GM12878 (cell line): Measurements from ENCODE around the gene PACS1. TPM values are rescaled to one million over a fixed set of nuclear protein-coding genes. Genes with fewer than 3 reads are reported as not detected.
A peak's percentile ranks its signal among the peaks of the same experiment; 100 is the strongest.

ENCODE experiments used
- ATAC-seq: fragments of 200-7000 bp; cut with Tn5 transposase; 3 replicates; pipeline ENCODE4 v1.9.1; 2020; ENCODE audit warnings: mild to moderate bottlenecking, moderate library complexity
- BruUV-seq: library from RNA; stranded (reverse); fragments of 400-500 nt; replicated peaks from 2 replicates; lab custom pipeline; 2021; lab: Mats Ljungman, UMichigan
- CTCF ChIA-PET: fragments of 300-600 bp; sonication (Branson Sonifier 250); formaldehyde crosslinking; extraction: SDS; loops from one replicate; lab custom pipeline; 2021; ENCODE audit warnings: inconsistent platforms; lab: Yijun Ruan, JAX
- POLR2A ChIA-PET: fragments of 350-600 bp; formaldehyde crosslinking; extraction: SDS; loops from one replicate; lab custom pipeline; 2021; ENCODE audit warnings: inconsistent platforms; lab: Charles Lee
- RAD21 ChIA-PET: fragments of 300-600 bp; sonication (Branson Sonifier 250); formaldehyde crosslinking; loops from one replicate; lab custom pipeline; 2023; ENCODE audit warnings: antibody characterized with exemption; ENCODE audit not compliant: unreplicated experiment; lab: Charles Lee
- SMC1A ChIA-PET: fragments of 300-600 bp; sonication (Branson Sonifier 250); formaldehyde crosslinking; loops from one replicate; lab custom pipeline; 2023; ENCODE audit not compliant: unreplicated experiment, uncharacterized antibody; lab: Charles Lee
- DNase-seq: peaks from one replicate; pipeline ENCODE4 v3.0.0-alpha.2; 2011; ENCODE audit warnings: low read depth, low spot score
- FAIRE-seq: peaks from 3 replicates; lab custom pipeline; 2011; peaks lifted over from hg19 to GRCh38; lab: Jason Lieb, UNC
- H2AFZ ChIP-seq: 2 replicates; pipeline ENCODE4 v1.6.0; 2011; ENCODE audit warnings: low read depth, low read length, control low read depth; ENCODE audit not compliant: control insufficient read depth
- H3K27ac ChIP-seq: 2 replicates; pipeline ENCODE4 v1.5.1; 2011; ENCODE audit warnings: control low read depth; ENCODE audit not compliant: control insufficient read depth, insufficient read depth
- H3K27me3 ChIP-seq, 2 experiments: replicated peaks in 1 of 2; 2 replicates each; pipeline versions ENCODE4 v1.6.0 to v1.6.1; 2011; ENCODE audit warnings: low read length in 1 of 2; ENCODE audit not compliant: control insufficient read depth in 2 of 2, insufficient read depth in 2 of 2
- H3K36me3 ChIP-seq, 2 experiments: 2 replicates each; pipeline ENCODE4 v1.5.1; 2011; ENCODE audit warnings: low read length in 1 of 2; ENCODE audit not compliant: control insufficient read depth in 2 of 2, insufficient read depth in 2 of 2
- H3K4me1 ChIP-seq: 2 replicates; pipeline ENCODE4 v1.6.1; 2011; ENCODE audit warnings: mild to moderate bottlenecking, low read length, moderate library complexity, mixed read lengths; ENCODE audit not compliant: control insufficient read depth, insufficient read depth
- H3K4me2 ChIP-seq: 2 replicates; pipeline ENCODE4 v1.6.0; 2011; ENCODE audit warnings: control low read depth; ENCODE audit not compliant: control insufficient read depth, insufficient read depth
- H3K4me3 ChIP-seq: fragments of 200-600 bp; sonication (generic); 2 replicates; pipeline ENCODE4 v1.5.1; 2016
- H3K79me2 ChIP-seq: 2 replicates; pipeline ENCODE4 v1.6.0; 2011; ENCODE audit warnings: low read length; ENCODE audit not compliant: control insufficient read depth, insufficient read depth
- H3K9ac ChIP-seq: 2 replicates; pipeline ENCODE4 v1.8.0; 2011; ENCODE audit warnings: low read length, control low read depth, mixed read lengths; ENCODE audit not compliant: control insufficient read depth, insufficient read depth
- H3K9me3 ChIP-seq: replicated peaks from 3 replicates; pipeline ENCODE4 v1.5.1; 2011; ENCODE audit warnings: mild to moderate bottlenecking, low read length; ENCODE audit not compliant: control insufficient read depth, insufficient read depth
- H4K20me1 ChIP-seq: 2 replicates; pipeline ENCODE4 v1.6.0; 2011; ENCODE audit not compliant: control insufficient read depth, insufficient read depth
- BCL3 ChIP-seq: IDR thresholded peaks from 2 replicates; pipeline ENCODE4 v1.6.1; 2011; ENCODE audit warnings: borderline replicate concordance, low read depth, mild to moderate bottlenecking, moderate library complexity, low read length; ENCODE audit not compliant: insufficient read depth, poor library complexity, severe bottlenecking
- CTCF ChIP-seq, 3 experiments: IDR thresholded peaks in 2 of 3; conservative IDR thresholded peaks in 1 of 3; 2 replicates each; pipeline ENCODE4 v1.5.1; 2011; ENCODE audit warnings: low read depth in 3 of 3, low read length in 3 of 3, mild to moderate bottlenecking in 3 of 3, control low read depth in 2 of 3, moderate library complexity in 2 of 3, inconsistent platforms in 1 of 3, mixed read lengths in 1 of 3; ENCODE audit not compliant: control insufficient read depth in 2 of 3, insufficient read depth in 1 of 3; ENCODE audit errors: extremely low read depth in 1 of 3
- NR2C2 ChIP-seq: IDR thresholded peaks from 2 replicates; pipeline ENCODE4 v1.6.1; 2011; ENCODE audit warnings: borderline replicate concordance, low read depth; ENCODE audit not compliant: control insufficient read depth, insufficient read length
- SREBF1 ChIP-seq: IDR thresholded peaks from 2 replicates; pipeline ENCODE4 v1.6.1; 2012; ENCODE audit warnings: mild to moderate bottlenecking, low read length
- WGBS: methylation state at CpG from one replicate; pipeline ENCODE4 v1.1.6; 2016; ENCODE audit warnings: low lambda C conversion rate; ENCODE audit not compliant: insufficient replicate concordance, insufficient coverage; ENCODE audit errors: missing lambda C conversion rate; 5-methylcytosine and 5-hydroxymethylcytosine counted together
- in situ Hi-C: fragments of 300-500 bp; cut with MboI; formaldehyde crosslinking; loops from 9 replicates; pipeline ENCODE4 v1.14.3; 2018; ENCODE audit warnings: mixed read lengths
- intact Hi-C: fragments of 100-400 bp; cut with micrococcal nuclease; formaldehyde crosslinking; loops from one replicate; pipeline ENCODE4 v1.14.2; 2022; ENCODE audit not compliant: unreplicated experiment
- polyA plus RNA-seq, 11 experiments: library from polyadenylated mRNA; depleted of rRNA in 4 of 11; unstranded in 6 of 11; stranded (reverse) in 5 of 11; fragments of >200 nt; fragmentation: Nextera tagmentation in 4 of 11; fragmentation: Illumina TruSeq in 1 of 11; extraction: Ambion mirVana in 4 of 11; extraction: Trizol in 1 of 11; gene quantifications; 1 replicate in 1 of 11; 2 replicates in 10 of 11; pipeline versions ENCODE4 v1.2.1 to v1.2.3, GENCODE V29; 2011 to 2016; ENCODE audit warnings: inconsistent platforms in 2 of 11, missing spikeins in 2 of 11, low read depth in 1 of 11
- total RNA-seq, 4 experiments: library from RNA; depleted of rRNA in 3 of 4; stranded (reverse); fragments of >200 nt in 3 of 4; fragmentation: Illumina TruSeq in 1 of 4; extraction: Trizol in 1 of 4; gene quantifications; 2 replicates each; pipeline versions ENCODE4 v1.2.1 to v1.2.3, GENCODE V29; 2013 to 2021

Gene PACS1
- total and polyA plus RNA-seq, 10 of the 15 experiments (the other 5 are each of a cell fraction or from before 2014, with no cell fraction given), result 1.1 to 74.3 (median 17.9) TPM

- H2AFZ ChIP-seq, result no peak overlapping the region
- peaks cover 7% of the 10 kb centered on the region for H3K4me1 ChIP-seq
- TF ChIP-seq SREBF1 (no peak), BCL3 (peak; percentile 27)
- TF ChIP-seq, all 136 proteins: peak for 1
- POLR2A ChIA-PET, result no interaction called here
- Histone ChIP-seq H3K9me3 (no peaks in the 10 kb centered on the region), H3K27me3 (no peaks in the 10 kb centered on the region), H3K9ac (no peak overlapping the region), H3K79me2 (peaks cover 10% of the 10 kb centered on the region), H3K27ac (no peak overlapping the region), H3K4me2 (no peak overlapping the region), H3K36me3 (peaks cover 11 to 33% of the 10 kb centered on the region in 2 experiments), H4K20me1 (no peaks in the 10 kb centered on the region), H3K4me3 (no peak overlapping the region)
- CTCF ChIA-PET, result interaction anchor here (0.6 kb wide), 1 partner anchor 482 kb away, joined by 3 read pairs; no protein-coding TSS in a partner anchor
- intact Hi-C loops, result no loop called here
- in situ Hi-C loops, result no loop called here
- no peak for FAIRE-seq
- DNase-seq, result no peak
- SMC1A ChIA-PET, result no interaction called here
- WGBS, result 77% methylated on average over 8 of the region's 8 CpGs
- BruUV-seq, result no TSS peak
- RAD21 ChIA-PET, result no interaction called here
- no peak for ATAC-seq
These were observed 194.3 kb downstream of the PACS1 start for GRCh38 chr11:66264383-66264782.

- no peaks in the 10 kb centered on the region for H3K27me3 ChIP-seq
- intact Hi-C loops, result no loop called here
- H3K9ac ChIP-seq, result no peak overlapping the region
- no peak overlapping the region for H3K27ac ChIP-seq
- H4K20me1 ChIP-seq, result no peaks in the 10 kb centered on the region
- POLR2A ChIA-PET, result no interaction called here
- TF ChIP-seq NR2C2, result no peak
- peak; percentile 8 to 47 (median 38); a peak in 3 of 6 replicates for TF ChIP-seq CTCF (IDR thresholded peaks at IDR 0.05 in 2 of 3, conservative IDR thresholded peaks at IDR 0.05 in 1 of 3; ENCODE audit: control insufficient read depth in 2 of 3, extremely low read depth in 1 of 3, insufficient read depth in 1 of 3, low read depth in 3 of 3, low read length in 3 of 3)
- TF ChIP-seq, all 136 proteins: peak for 1
- ATAC-seq, result no peak
- no peak for DNase-seq
- Histone ChIP-seq H2AFZ (no peak overlapping the region), H3K36me3 (peaks cover 11 to 33% of the 10 kb centered on the region in 2 experiments), H3K4me3 (no peak overlapping the region), H3K79me2 (peaks cover 14% of the 10 kb centered on the region), H3K4me1 (peaks cover 10% of the 10 kb centered on the region), H3K9me3 (no peaks in the 10 kb centered on the region), H3K4me2 (no peak overlapping the region)
- ChIA-PET RAD21 (no interaction called here), SMC1A (interaction anchor here (0.5 kb wide), 1 partner anchor 169 kb away, joined by 3 read pairs; no protein-coding TSS in a partner anchor), CTCF (interaction anchor here (0.6 to 0.7 kb wide), 3 partner anchors 19 to 482 kb away, joined by 3 read pairs; partner anchors contain the start of gene YIF1A)
- in situ Hi-C loops, result no loop called here
- no peak for FAIRE-seq
- BruUV-seq, result no TSS peak
- WGBS, result 79% methylated on average over 12 of the region's 12 CpGs
These were observed 194.8 kb downstream of the PACS1 start for GRCh38 chr11:66264914-66265313.
